Activated T-cell treated with anti-CD3 and anti-CD28 coated beads, Interleukin-2, amount 50 U/mL, for 4 hours (primary cell): ENCODE data around the gene SLCO2B1. TPM values are rescaled to one million over a fixed set of nuclear protein-coding genes. Genes with fewer than 3 reads are reported as not detected.
"Not testable (repeated sequence)": the region's sequence is repeated elsewhere in the genome, so short reads cannot be mapped to it uniquely, and the experiment has no call there.

Experiments
- ATAC-seq, 2 donors: fragments of 200-7000 bp; cut with Tn5 transposase; one replicate each; pipeline ENCODE4 v1.10.0; 2021
- DNase-seq: peaks from one replicate; pipeline ENCODE4 v3.0.0-alpha.2; 2020
- H3K27me3 Mint-ChIP-seq: one replicate; pipeline ENCODE4 v1.8.0; 2021; ENCODE audit warnings: low read depth, mixed read lengths
- H3K36me3 Mint-ChIP-seq: one replicate; pipeline ENCODE4 v1.8.0; 2022; ENCODE audit warnings: mixed read lengths; ENCODE audit not compliant: insufficient read depth
- H3K4me1 Mint-ChIP-seq: one replicate; pipeline ENCODE4 v1.8.0; 2021; ENCODE audit warnings: low read depth, mixed read lengths
- H3K4me3 Mint-ChIP-seq: one replicate; pipeline ENCODE4 v1.8.0; 2021; ENCODE audit warnings: mild to moderate bottlenecking, moderate library complexity, mixed read lengths
- H3K9me3 Mint-ChIP-seq: one replicate; pipeline ENCODE4 v1.8.0; 2021; ENCODE audit warnings: mixed read lengths
- total RNA-seq, 3 donors: library from RNA; stranded (reverse); gene quantifications; one replicate each; pipeline ENCODE4 v1.2.1, GENCODE V29; 2021

The SLCO2B1 gene, protein sequence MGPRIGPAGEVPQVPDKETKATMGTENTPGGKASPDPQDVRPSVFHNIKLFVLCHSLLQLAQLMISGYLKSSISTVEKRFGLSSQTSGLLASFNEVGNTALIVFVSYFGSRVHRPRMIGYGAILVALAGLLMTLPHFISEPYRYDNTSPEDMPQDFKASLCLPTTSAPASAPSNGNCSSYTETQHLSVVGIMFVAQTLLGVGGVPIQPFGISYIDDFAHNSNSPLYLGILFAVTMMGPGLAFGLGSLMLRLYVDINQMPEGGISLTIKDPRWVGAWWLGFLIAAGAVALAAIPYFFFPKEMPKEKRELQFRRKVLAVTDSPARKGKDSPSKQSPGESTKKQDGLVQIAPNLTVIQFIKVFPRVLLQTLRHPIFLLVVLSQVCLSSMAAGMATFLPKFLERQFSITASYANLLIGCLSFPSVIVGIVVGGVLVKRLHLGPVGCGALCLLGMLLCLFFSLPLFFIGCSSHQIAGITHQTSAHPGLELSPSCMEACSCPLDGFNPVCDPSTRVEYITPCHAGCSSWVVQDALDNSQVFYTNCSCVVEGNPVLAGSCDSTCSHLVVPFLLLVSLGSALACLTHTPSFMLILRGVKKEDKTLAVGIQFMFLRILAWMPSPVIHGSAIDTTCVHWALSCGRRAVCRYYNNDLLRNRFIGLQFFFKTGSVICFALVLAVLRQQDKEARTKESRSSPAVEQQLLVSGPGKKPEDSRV
- under 1 TPM; 0.18 to 0.30 (median 0.18) TPM for total RNA-seq

DNA sequence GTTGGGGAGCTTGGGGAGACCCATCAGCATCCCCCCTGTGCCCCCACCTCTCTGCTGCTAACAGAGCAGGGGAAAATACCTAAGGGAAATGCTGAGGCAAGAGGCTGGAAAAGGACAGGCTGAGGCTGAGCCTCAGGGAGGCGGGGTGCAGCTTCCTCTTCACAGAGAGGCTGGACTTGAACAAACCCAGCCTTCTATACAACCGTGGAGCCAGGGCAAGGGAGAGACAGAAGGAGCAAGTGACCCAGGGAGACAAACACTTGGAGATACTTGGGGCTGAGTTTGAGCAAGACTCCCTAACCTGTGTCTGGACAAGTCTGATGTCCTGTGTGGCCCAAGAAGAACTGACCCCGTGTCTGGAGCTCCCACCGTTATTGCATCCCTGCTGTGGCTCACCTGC lies at the start of gene SLCO2B1:
Gene SLCO2B1, plus strand, starts transcription at position 229 of the 400 bp plus-strand sequence. CDS start 275 bp downstream, outside the sequence.
- no peak for DNase-seq
- no peak for ATAC-seq

DNA sequence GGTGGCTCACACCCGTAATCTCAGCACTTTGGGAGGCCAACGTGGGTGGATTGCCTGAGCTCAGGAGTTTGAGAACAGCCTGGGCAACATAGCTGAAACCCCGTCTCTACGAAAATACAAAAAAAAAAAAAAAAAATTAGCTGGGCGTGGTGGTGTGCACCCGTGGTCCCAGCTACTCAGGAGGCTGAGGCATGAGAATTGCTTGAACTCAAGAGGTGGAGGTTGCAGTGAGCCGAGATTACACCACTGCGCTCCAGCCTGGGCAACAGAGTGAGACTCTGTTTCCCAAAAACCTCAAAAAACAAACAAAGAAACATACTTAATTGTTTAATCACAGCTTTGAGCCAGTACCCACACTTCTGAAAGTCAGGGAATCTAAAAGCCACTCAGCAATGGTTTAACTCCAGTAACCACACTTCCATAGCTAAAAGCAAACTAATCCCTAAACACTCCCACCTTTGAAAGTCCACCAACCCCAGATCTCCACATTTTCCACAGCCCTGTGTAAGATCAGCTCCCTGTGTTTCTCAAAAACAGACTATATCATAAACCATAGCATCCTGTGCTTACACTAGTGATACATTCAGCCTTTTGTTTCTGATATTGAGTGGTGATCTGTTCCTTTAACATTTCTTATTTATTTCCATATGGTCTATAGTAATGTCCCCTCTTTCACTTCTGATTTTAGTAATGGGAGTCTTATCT lies 49.3 kb upstream of the SLCO2B1 start:
- Mint-ChIP-seq H3K4me3 (no peak overlapping the region), H3K36me3 (no peaks in the 10 kb centered on the region), H3K4me1 (peaks cover 15% of the 10 kb centered on the region), H3K27me3 (peaks cover 27% of the 10 kb centered on the region), H3K9me3 (no peaks in the 10 kb centered on the region)
- ATAC-seq: no peak
- DNase-seq: no peak

More for the DNA sequence above, at the start of gene SLCO2B1:
- Mint-ChIP-seq H3K9me3 (no peaks in the 10 kb centered on the region), H3K4me3 (no peak within 1 kb of the TSS), H3K4me1 (no peaks in the 10 kb centered on the region), H3K27me3 (peaks cover 11% of the 10 kb centered on the region), H3K36me3 (no peaks in the 10 kb centered on the region)

DNA sequence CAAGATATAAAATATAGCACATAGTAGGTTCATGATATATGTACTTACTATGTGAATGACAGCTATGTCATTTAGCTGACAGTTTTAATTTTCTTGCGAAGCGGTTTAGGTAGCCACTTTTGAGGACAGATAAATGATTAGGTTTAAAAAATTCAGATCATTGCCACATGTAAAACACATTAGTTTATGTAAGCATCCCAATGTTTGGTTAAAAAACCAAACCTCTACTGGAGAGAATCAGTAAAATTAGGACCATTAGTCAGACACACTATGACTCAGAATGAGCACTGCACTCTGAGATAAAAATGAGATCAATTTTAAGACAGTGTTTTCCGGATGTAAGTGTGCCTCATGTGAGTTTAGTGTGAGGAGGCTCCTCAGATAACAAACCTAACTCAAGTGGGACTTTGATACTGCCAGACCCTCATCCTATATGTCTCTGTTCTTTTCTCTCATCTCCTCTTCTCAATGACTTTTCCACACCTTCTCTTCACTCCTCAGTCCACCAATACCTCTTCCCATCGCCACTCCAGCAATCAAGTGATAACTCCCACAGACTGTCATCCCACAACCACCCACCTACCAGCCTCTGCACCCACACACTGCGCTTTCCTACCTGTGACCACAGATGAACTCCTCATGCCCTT lies 47.4 kb upstream of the SLCO2B1 start:
- Mint-ChIP-seq H3K4me3 (peak overlapping the region; percentile 0), H3K27me3 (peaks cover 23% of the 10 kb centered on the region), H3K4me1 (peaks cover 15% of the 10 kb centered on the region)

DNA sequence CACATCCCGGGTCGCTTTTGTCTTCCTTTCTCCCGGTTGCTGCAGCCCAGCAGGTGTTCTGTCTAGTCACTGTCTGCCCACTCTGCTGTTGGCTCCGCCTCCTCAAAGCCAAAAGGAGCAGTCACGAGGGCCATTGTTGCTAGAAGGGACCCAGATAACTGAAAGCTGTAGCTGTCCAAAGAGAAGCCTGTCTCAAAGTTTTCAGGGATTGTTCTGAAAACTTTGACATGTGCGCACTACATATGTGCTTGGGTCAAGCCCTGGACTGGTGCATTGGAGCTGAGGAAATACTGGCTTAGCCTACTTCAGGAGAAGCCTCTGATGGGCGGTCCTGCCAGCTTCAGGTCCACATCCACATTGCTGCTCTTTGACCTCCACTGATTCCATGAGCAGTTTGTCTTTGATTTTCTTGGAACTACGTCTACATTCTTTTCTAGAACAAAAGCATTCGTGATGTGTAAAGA lies 45.4 kb upstream of the SLCO2B1 start:
- peaks cover 13% of the 10 kb centered on the region for H3K4me1 Mint-ChIP-seq
- no peaks in the 10 kb centered on the region for H3K36me3 Mint-ChIP-seq
- ATAC-seq (no peak), DNase-seq (no peak)
- H3K9me3 Mint-ChIP-seq: no peaks in the 10 kb centered on the region
- H3K27me3 Mint-ChIP-seq: peaks cover 19% of the 10 kb centered on the region
- H3K4me3 Mint-ChIP-seq: no peak overlapping the region

More for the DNA sequence above, 47.4 kb upstream of the SLCO2B1 start:
- no peak for DNase-seq
- ATAC-seq: peak; percentile 78 to 79
- Mint-ChIP-seq H3K9me3 (no peaks in the 10 kb centered on the region), H3K36me3 (no peaks in the 10 kb centered on the region)

DNA sequence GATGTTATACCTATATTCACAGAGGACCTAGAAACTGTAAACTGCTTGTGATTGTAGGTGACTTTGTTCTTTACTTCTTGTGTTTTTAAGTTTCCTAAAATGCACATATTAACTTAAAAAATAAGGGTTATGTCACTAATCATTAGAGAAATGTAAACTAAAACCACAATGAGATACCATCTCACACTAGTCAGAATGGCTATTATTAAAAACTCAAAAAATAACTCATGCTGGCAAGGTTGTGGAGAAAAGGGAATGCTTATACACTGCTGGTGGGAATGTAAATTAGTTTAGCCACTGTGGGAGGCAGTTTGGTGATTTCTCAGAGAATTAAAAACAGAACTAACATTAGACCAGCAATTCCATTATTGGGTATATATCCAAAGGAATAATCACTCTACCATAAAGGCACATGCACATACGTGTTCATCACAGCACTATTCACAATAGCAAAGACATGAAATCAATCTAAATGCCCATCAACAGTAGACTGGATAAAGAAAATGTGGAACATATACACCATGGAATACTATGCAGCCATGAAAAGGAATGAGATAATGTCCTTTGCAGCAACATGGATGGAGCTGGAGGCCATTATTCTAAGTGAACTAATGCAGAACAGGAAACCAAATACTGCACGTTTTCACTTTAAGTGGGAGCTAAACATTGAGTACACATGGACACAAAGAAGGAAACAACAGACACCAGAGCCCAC lies 44.8 kb upstream of the SLCO2B1 start:
- DNase-seq, H3K4me1 Mint-ChIP-seq, ATAC-seq, H3K9me3 Mint-ChIP-seq, H3K4me3 Mint-ChIP-seq, H3K36me3 Mint-ChIP-seq: not testable (repeated sequence)
- peaks cover 24% of the 10 kb centered on the region for H3K27me3 Mint-ChIP-seq

DNA sequence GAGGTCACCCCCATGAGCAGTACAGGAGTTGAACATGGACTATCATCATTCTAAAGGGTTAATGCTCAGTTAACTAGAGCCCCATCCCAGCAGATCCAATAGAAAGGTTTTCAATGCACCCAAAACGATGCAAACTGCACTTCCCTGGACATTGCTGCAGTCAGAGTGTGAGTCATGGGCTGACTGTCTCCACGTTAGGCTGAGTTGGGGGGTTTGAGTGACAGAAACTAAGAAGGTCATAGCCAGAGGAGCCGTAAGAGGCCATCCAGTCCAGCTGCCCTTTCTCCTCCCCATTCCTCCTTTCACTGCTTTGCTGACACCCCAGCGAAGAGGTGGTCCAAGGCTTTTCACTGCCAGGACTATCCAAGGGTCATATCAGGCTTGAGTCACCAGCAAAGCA lies 43.7 kb upstream of the SLCO2B1 start:
- Mint-ChIP-seq H3K9me3 (peaks cover 9% of the 10 kb centered on the region), H3K4me3 (no peak overlapping the region), H3K4me1 (peaks cover 9% of the 10 kb centered on the region), H3K36me3 (no peaks in the 10 kb centered on the region), H3K27me3 (peaks cover 20% of the 10 kb centered on the region)
- DNase-seq (no peak), ATAC-seq (no peak)

DNA sequence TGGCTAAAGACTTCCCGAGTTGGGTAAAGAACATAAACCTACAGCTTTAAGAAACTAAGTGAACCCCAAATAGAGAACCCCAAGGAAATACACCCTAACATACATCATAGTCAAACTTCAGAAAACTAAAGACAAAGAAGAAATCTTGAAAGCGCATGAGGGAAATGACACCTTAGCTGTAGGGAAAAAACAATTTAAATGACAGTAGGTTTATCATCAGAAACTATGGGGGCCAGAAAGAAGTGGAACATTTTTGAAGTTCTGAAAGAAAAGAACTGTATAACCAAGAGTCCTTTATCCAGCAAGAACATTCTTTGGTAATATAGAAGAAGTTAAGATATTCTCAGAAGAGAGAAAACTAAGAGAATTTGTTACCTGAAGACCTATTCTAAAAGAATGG lies 38.7 kb upstream of the SLCO2B1 start:
- peaks cover 29% of the 10 kb centered on the region for H3K9me3 Mint-ChIP-seq
- no peak overlapping the region for H3K4me3 Mint-ChIP-seq
- H3K27me3 Mint-ChIP-seq: peaks cover 13% of the 10 kb centered on the region
- H3K36me3 Mint-ChIP-seq: no peaks in the 10 kb centered on the region
- DNase-seq (no peak), ATAC-seq (no peak)
- H3K4me1 Mint-ChIP-seq: no peaks in the 10 kb centered on the region

DNA sequence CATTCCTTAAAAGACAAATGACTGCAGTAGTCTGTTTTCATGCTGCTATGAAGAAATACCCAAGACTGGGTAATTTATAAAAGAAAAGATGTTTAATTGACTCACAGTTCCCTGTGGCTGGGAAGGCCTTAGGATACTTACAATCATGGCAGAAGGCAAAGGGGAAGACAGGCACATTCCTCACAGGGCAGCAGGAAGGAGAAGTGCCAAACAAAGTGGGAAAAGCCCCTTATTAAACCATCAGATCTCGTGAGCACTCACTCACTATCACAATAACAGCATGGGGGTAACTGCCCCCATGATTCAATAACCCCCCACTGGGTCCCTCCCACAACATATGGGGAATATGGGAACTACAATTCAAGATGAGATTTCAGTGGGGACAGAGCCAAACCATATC lies 37.9 kb upstream of the SLCO2B1 start:
- H3K4me1 Mint-ChIP-seq: no peaks in the 10 kb centered on the region
- peaks cover 13% of the 10 kb centered on the region for H3K27me3 Mint-ChIP-seq
- no peak overlapping the region for H3K4me3 Mint-ChIP-seq
- no peak for ATAC-seq
- peaks cover 29% of the 10 kb centered on the region for H3K9me3 Mint-ChIP-seq
- no peak for DNase-seq
- no peaks in the 10 kb centered on the region for H3K36me3 Mint-ChIP-seq

DNA sequence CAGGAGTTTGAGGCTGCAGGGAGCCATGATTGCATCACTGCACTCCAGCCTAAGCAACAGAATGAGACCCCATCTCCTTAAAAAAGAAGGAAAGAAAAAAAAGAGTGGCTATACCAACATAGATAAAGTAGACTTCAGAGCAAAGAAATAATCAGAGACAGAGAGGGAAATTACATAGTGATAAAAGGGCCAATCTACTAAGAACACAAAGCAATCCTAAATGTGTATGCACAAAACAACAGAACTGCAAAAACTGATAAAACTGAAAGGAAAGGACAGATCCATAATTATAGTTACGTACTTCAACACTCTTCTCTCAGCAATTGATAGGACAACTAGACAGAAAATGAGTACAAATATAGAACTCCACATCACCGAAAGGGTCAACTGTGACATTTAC lies 36.4 kb upstream of the SLCO2B1 start:
- H3K4me1 Mint-ChIP-seq: no peaks in the 10 kb centered on the region
- DNase-seq: no peak
- H3K4me3 Mint-ChIP-seq: no peak overlapping the region
- peaks cover 29% of the 10 kb centered on the region for H3K9me3 Mint-ChIP-seq
- H3K27me3 Mint-ChIP-seq: peaks cover 25% of the 10 kb centered on the region
- ATAC-seq: no peak
- no peaks in the 10 kb centered on the region for H3K36me3 Mint-ChIP-seq

DNA sequence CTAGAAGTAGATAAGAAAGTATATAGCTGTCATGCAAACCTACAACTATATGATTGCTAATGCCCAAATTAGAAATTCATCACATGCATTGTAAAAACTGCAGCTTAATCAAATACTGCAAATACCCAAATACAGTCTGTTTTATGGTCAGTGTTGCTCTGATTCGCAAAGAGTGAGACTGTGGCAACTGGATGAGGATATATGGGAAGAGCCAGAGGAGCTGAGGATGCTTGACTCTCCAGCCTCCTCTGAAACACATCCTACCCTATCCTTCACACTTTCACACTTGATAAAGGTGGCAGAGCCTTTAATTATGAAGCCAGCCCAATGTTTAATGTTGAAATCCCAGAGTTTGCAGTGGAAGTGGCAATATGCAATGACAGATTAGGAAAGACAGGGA lies 32.3 kb upstream of the SLCO2B1 start:
- Mint-ChIP-seq H3K9me3 (peaks cover 12% of the 10 kb centered on the region), H3K36me3 (no peaks in the 10 kb centered on the region)

DNA sequence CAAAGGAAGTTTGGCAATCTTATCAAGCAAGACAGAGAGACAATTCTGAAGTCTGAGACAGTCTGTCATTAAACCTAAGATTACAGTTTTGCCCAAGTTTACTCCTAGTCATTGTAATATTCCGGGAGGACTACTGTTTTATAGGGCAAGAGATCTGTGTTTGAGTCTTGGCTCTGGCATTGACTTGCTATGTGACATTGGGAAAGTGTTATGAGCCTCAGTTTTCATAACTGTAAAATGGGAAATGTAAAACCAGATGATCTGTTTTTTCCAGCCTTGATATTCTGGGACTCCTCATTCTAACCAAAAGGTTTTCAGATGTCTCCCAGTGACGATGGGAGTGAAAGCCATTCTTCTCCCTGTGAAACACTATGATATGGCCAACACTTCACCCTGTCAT lies 24.3 kb upstream of the SLCO2B1 start:
- no peak for DNase-seq

More for the DNA sequence above, 32.3 kb upstream of the SLCO2B1 start:
- DNase-seq (no peak), ATAC-seq (no peak)
- H3K27me3 Mint-ChIP-seq: peaks cover 30% of the 10 kb centered on the region
- no peak overlapping the region for H3K4me3 Mint-ChIP-seq
- H3K4me1 Mint-ChIP-seq: no peaks in the 10 kb centered on the region

DNA sequence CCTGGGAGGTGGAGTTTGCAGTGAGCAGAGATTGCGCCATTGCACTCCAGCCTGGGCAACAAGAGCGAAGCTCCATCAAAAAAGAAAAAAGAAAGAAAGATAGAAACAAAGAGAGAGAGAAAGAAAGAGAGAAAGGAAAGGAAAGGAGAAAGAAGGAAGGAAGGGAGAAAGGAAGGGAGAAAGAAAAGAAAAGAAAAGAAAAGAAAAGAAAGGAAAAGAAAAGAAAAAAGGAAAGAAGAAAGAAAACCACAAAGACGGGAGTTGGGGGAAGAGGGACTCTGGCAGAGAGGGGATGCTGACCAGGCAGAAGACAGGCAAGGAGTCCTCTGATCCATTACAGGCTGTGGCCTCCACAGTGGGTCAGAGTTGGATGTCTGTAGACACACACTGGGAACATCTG lies 18.8 kb upstream of the SLCO2B1 start:
- Mint-ChIP-seq H3K27me3 (peaks cover 29% of the 10 kb centered on the region), H3K36me3 (no peaks in the 10 kb centered on the region), H3K4me1 (no peaks in the 10 kb centered on the region), H3K9me3 (no peaks in the 10 kb centered on the region), H3K4me3 (no peak overlapping the region)
- no peak for DNase-seq
- no peak for ATAC-seq

More for the DNA sequence above, 24.3 kb upstream of the SLCO2B1 start:
- H3K9me3 Mint-ChIP-seq: no peaks in the 10 kb centered on the region
- no peak for ATAC-seq
- peaks cover 26% of the 10 kb centered on the region for H3K27me3 Mint-ChIP-seq
- no peaks in the 10 kb centered on the region for H3K36me3 Mint-ChIP-seq
- no peaks in the 10 kb centered on the region for H3K4me1 Mint-ChIP-seq
- H3K4me3 Mint-ChIP-seq: no peak overlapping the region

DNA sequence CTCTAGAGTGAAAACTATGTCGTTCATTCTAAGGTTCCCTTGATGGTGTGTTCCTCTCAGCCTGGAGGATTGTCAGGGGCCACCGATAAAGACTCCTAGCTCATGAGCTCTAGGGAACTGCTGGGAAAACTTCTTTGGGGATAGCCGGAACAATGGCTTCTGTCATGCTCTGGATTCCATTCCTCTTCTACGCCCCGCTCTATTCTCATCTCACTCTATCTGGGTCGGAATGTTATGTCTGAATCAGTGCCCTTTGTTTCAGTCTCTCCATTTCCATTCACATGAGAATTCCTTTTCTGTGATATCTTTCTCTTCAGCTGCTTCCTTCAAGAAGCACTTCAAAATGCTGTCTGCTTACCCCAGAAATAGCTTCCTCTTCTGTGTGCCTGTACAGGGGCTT lies 16.9 kb upstream of the SLCO2B1 start:
- no peaks in the 10 kb centered on the region for H3K9me3 Mint-ChIP-seq
- no peaks in the 10 kb centered on the region for H3K36me3 Mint-ChIP-seq
- no peaks in the 10 kb centered on the region for H3K4me1 Mint-ChIP-seq
- H3K4me3 Mint-ChIP-seq: no peak overlapping the region
- H3K27me3 Mint-ChIP-seq: peaks cover 24% of the 10 kb centered on the region
- DNase-seq (no peak), ATAC-seq (no peak)
